SIG-M5 treated with dmso at 0.1 percent for 504 hours (cell line): ENCODE measurements around the gene ZNF407.

ENCODE experiments used
- DNase-seq: peaks from one replicate; lab custom pipeline; 2025; ENCODE audit not compliant: unreplicated experiment; lab: John Stamatoyannopoulos, UW

The ZNF407 gene

DNA sequence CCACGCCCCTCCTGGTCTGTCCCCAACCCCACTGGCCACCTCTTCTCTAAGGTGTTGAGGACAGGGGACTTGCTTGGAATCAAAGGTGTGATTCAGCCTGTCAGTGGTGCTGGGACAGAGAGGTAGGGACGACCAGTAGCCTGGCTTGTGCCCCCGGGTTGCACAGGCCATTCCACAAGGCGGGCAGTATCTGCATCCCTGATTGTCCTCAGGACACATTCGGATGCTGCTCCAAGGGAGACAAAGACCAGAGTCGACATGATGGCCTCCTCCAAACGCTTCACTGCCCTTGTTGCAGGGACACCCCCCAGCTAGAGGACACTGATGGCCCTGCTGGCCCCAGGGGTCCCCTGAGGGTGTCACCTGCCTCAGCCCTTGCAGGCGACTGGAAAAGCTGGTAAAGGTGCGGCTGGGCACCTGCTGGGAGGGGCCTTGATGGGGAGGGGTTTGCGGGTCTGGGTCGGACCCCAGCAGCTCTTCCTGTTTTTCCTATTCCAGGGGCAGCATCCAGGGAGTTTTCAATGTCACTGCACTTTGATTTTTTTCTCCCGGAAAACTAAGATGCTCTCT lies 513.3 kb downstream of the ZNF407 start:
- DNase-seq = no peak

DNA sequence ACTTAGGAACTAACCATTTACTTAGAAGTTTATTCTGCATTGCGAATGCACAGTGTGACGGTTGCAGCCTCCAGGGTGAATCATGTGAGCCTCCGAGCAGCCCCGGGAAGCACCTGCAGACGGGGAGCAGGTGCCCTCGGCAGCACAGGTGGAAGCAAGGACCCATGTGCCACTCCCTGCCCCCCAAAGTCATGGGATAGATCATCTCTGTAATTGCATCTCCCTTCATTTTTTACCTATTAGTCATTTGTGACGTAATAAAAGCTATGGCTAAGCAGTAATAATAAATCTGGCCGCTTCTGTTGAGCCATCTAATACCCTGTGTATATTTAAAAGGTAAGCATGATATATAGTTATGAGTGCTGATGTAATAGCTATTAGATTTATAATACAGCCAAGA lies 514.1 kb downstream of the ZNF407 start:
- no peak for DNase-seq

DNA sequence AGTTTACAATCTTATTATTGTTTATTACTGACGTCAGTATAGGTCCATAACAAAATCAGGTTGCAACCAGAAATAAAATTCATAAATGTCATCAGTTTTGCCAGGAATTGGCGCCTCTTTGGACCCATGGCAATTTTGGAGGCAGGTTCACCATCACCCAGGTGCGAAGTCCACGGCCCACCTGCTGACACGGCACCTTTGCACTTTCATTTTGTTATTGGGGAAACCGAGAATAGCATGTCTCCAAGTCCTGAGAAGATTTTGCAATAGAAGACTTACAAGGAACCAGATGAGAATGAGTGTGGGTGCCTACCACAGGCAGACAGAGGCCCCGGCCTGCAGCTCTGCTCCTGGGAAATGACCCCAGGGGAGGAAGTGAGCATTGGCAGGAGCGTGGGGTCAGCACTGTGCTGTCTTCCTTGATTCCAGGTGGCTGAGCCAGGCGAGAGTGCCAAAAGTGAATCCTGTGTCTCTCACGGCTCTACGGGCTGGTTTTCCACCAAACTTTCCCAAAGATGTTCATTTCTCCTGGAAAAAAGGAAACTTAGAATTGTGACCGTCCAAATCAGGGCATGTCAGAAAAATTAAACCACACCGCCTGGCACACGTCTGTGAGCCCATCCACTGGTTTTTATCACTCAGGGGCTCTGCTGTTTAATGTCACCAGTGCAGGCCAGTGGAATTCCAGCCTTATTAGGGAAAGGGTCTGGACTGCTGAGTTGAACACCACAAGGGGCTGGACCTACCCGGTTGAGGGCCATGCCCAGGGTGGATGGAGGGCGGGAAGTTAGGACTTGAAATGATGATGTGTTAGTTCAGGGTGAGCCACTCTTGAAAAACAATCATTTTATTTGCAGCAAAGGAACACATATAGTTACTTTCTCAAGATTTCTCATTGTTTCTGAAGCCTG lies 514.8 kb downstream of the ZNF407 start:
- no peak for DNase-seq

DNA sequence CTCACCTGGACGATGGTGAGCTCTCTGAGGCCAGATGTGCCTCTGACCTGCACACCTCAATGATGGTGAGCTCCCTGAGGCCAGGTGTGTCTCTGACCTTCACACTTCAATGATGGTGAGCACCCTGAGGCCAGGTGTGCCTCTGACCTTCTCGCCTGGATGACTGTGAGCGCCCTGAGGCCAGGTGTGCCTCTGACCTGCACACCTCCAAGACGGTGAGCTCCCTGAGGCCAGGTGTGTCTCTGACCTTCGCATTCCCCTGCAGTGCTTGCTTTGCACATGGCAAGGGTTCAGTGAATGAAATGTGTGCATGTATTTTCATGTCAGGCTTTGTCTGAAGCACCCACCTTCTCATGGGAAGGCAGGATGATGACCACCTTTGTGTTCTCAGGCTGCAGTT lies 515.8 kb downstream of the ZNF407 start:
- no peak for DNase-seq

DNA sequence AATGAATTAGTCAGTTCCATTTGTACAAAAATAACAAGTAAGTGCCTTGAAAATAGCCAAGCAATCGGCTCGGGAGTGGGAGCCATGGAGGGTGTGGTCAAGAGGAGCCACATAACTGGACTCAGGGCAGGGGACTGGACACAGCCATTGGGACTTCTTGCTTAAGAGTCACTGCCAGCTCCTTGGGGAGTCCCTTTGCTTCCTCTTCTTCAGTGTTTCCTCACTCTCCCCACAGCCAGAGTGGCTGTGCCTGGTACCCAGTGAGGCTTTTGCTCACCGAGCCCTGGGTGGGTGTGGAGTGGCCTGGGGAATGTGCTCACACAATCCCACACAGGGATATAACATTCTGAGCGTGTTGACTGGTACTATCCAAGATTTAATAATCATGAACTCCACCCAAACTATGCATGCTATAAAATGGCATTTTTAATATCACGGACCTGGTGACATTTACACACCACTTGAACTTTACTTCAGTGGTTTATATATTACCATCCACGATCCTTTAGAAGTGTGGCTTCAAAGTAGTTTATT lies 516.6 kb downstream of the ZNF407 start:
- DNase-seq = no peak
